H9 (cell line): ENCODE results near the gene SNAP47. TPM values are rescaled to one million over a fixed set of nuclear protein-coding genes. Genes with fewer than 3 reads are reported as not detected.

Source experiments
- DNase-seq: peaks from one replicate; pipeline ENCODE4 v3.0.0-alpha.2; 2017
- H2AFZ ChIP-seq: one replicate; pipeline ENCODE4 v1.6.1; 2013; ENCODE audit warnings: mild to moderate bottlenecking, low read length, control low read depth, moderate library complexity
- H2AK5ac ChIP-seq: 2 replicates; pipeline ENCODE4 v1.6.1; 2013; ENCODE audit warnings: low read length, control low read depth, mixed read lengths; ENCODE audit not compliant: insufficient read length
- H2BK120ac ChIP-seq: one replicate; pipeline ENCODE4 v1.6.1; 2013; ENCODE audit warnings: low read depth, mild to moderate bottlenecking, low read length, control low read depth, inconsistent platforms; ENCODE audit not compliant: poor library complexity, severe bottlenecking
- H2BK12ac ChIP-seq: 2 replicates; pipeline ENCODE4 v1.6.1; 2013; ENCODE audit warnings: low read length, control low read depth, mixed read lengths, low read depth; ENCODE audit not compliant: insufficient read length
- H2BK15ac ChIP-seq: 2 replicates; pipeline ENCODE4 v1.6.1; 2013; ENCODE audit warnings: low read depth, low read length, control low read depth
- H2BK20ac ChIP-seq: one replicate; pipeline ENCODE4 v1.6.1; 2013; ENCODE audit warnings: low read depth, mild to moderate bottlenecking, low read length, control low read depth, inconsistent platforms; ENCODE audit not compliant: poor library complexity, severe bottlenecking
- H2BK5ac ChIP-seq: 2 replicates; pipeline ENCODE4 v1.6.1; 2013; ENCODE audit warnings: low read length, control low read depth, mixed read lengths; ENCODE audit not compliant: insufficient read length
- H3K14ac ChIP-seq: 2 replicates; pipeline ENCODE4 v1.6.1; 2013; ENCODE audit warnings: low read length, control low read depth; ENCODE audit not compliant: insufficient read depth
- H3K18ac ChIP-seq: 2 replicates; pipeline ENCODE4 v1.6.1; 2013; ENCODE audit warnings: low read depth, mild to moderate bottlenecking, mixed read lengths, low read length, control low read depth; ENCODE audit not compliant: insufficient read length
- H3K23ac ChIP-seq: 2 replicates; pipeline ENCODE4 v1.6.1; 2013; ENCODE audit warnings: low read length, control low read depth, mixed read lengths, low read depth; ENCODE audit not compliant: insufficient read length
- H3K23me2 ChIP-seq: 2 replicates; pipeline ENCODE4 v1.6.1; 2013; ENCODE audit warnings: low read depth, mild to moderate bottlenecking, mixed read lengths, low read length, control low read depth; ENCODE audit not compliant: insufficient read length, poor library complexity, severe bottlenecking
- H3K27ac ChIP-seq: 2 replicates; pipeline ENCODE4 v1.5.1; 2013; ENCODE audit warnings: low read length, control low read depth, mixed read lengths, low read depth; ENCODE audit not compliant: insufficient read length
- H3K27me3 ChIP-seq: 2 replicates; pipeline ENCODE4 v1.6.1; 2013; ENCODE audit warnings: low read length, control low read depth, inconsistent platforms; ENCODE audit not compliant: insufficient read depth
- H3K4ac ChIP-seq: 2 replicates; pipeline ENCODE4 v1.6.1; 2013; ENCODE audit warnings: low read depth, mild to moderate bottlenecking, control low read depth, inconsistent platforms, low read length, moderate library complexity
- H3K4me1 ChIP-seq: 2 replicates; pipeline ENCODE4 v1.6.1; 2013; ENCODE audit warnings: low read length, control low read depth, inconsistent platforms; ENCODE audit not compliant: insufficient read depth
- H3K4me2 ChIP-seq: 2 replicates; pipeline ENCODE4 v1.6.1; 2013; ENCODE audit warnings: low read length, control low read depth, mixed read lengths; ENCODE audit not compliant: insufficient read length, insufficient read depth
- H3K56ac ChIP-seq: 2 replicates; pipeline ENCODE4 v1.6.1; 2013; ENCODE audit warnings: low read depth, mild to moderate bottlenecking, mixed read lengths, low read length, control low read depth; ENCODE audit not compliant: insufficient read length
- H3K79me1 ChIP-seq: 2 replicates; pipeline ENCODE4 v1.6.1; 2013; ENCODE audit warnings: low read depth, mild to moderate bottlenecking, moderate library complexity, low read length, control low read depth, inconsistent platforms; ENCODE audit not compliant: insufficient read depth, poor library complexity, severe bottlenecking
- H3K79me2 ChIP-seq: 2 replicates; pipeline ENCODE4 v1.6.1; 2013; ENCODE audit warnings: low read length, control low read depth, inconsistent platforms; ENCODE audit not compliant: insufficient read depth
- H3K9ac ChIP-seq: 2 replicates; pipeline ENCODE4 v1.6.1; 2013; ENCODE audit warnings: low read length, control low read depth, mixed read lengths; ENCODE audit not compliant: insufficient read length; ENCODE audit errors: extremely low read depth
- H3K9me3 ChIP-seq: one replicate; pipeline ENCODE4 v1.6.1; 2013; ENCODE audit warnings: low read depth, low read length, inconsistent platforms; ENCODE audit not compliant: control insufficient read depth
- H3T11ph ChIP-seq: one replicate; pipeline ENCODE4 v1.6.1; 2013; ENCODE audit warnings: mild to moderate bottlenecking, low read length, control low read depth, inconsistent platforms
- H4K20me1 ChIP-seq: one replicate; pipeline ENCODE4 v1.6.1; 2013; ENCODE audit not compliant: control insufficient read depth, insufficient read length, insufficient read depth
- H4K5ac ChIP-seq: 2 replicates; pipeline ENCODE4 v1.6.1; 2013; ENCODE audit warnings: low read depth, mild to moderate bottlenecking, mixed read lengths, low read length, control low read depth; ENCODE audit not compliant: insufficient read length
- H4K8ac ChIP-seq: replicated peaks from 2 replicates; pipeline ENCODE4 v1.6.1; 2013; ENCODE audit warnings: low read length, control low read depth, mixed read lengths, low read depth; ENCODE audit not compliant: insufficient read length
- H4K91ac ChIP-seq: 2 replicates; pipeline ENCODE4 v1.6.1; 2013; ENCODE audit warnings: low read depth, mild to moderate bottlenecking, moderate library complexity, mixed read lengths, low read length, control low read depth; ENCODE audit not compliant: insufficient read length
- H3K27ac Mint-ChIP-seq, 3 experiments: 2 replicates in 2 of 3; 3 replicates in 1 of 3; pipeline ENCODE4 v1.8.0; 2020 to 2021; ENCODE audit warnings: mixed read lengths in 3 of 3, mild to moderate bottlenecking in 1 of 3, moderate library complexity in 1 of 3
- H3K27me3 Mint-ChIP-seq: 2 replicates; pipeline ENCODE4 v1.8.0; 2021; ENCODE audit warnings: low read depth, mild to moderate bottlenecking, moderate library complexity, mixed read lengths
- H3K36me3 Mint-ChIP-seq, 3 experiments: 2 replicates in 2 of 3; 3 replicates in 1 of 3; pipeline ENCODE4 v1.8.0; 2020 to 2021; ENCODE audit warnings: low read depth in 3 of 3, mixed read lengths in 3 of 3; ENCODE audit not compliant: insufficient read depth in 1 of 3
- H3K4me1 Mint-ChIP-seq, 2 experiments: 2 replicates each; pipeline ENCODE4 v1.8.0; 2020; ENCODE audit warnings: mixed read lengths in 2 of 2
- H3K4me3 Mint-ChIP-seq, 2 experiments: 2 replicates in 1 of 2; 3 replicates in 1 of 2; pipeline ENCODE4 v1.8.0; 2020 to 2021; ENCODE audit warnings: mild to moderate bottlenecking in 2 of 2, mixed read lengths in 2 of 2, moderate library complexity in 1 of 2
- H3K9me3 Mint-ChIP-seq, 2 experiments: 2 replicates in 1 of 2; 3 replicates in 1 of 2; pipeline ENCODE4 v1.8.0; 2020; ENCODE audit warnings: mild to moderate bottlenecking in 2 of 2, mixed read lengths in 2 of 2, moderate library complexity in 1 of 2
- WGBS: extraction: QIAGEN DNeasy Blood & Tissue Kit; methylation state at CpG from one replicate; pipeline ENCODE4 v1.1.7; 2013; ENCODE audit warnings: missing lambda C conversion rate, low lambda C conversion rate, mixed read lengths; ENCODE audit not compliant: insufficient read length; ENCODE audit errors: extremely low coverage; 5-methylcytosine and 5-hydroxymethylcytosine counted together
- total RNA-seq: library from RNA; stranded (reverse); gene quantifications from 2 replicates; pipeline ENCODE4 v1.2.1, GENCODE V29; 2021
- TF ChIP-seq, protein P1 (sequence below): fragments of 200-600 bp; sonication (generic); conservative IDR thresholded peaks from 3 replicates; pipeline ENCODE4 v1.8.0; 2021; ENCODE audit warnings: antibody characterized with exemption, mild to moderate bottlenecking

SNAP47 gene
- total RNA-seq, 1 experiment from 2014 or later, result 44.1 TPM

DNA sequence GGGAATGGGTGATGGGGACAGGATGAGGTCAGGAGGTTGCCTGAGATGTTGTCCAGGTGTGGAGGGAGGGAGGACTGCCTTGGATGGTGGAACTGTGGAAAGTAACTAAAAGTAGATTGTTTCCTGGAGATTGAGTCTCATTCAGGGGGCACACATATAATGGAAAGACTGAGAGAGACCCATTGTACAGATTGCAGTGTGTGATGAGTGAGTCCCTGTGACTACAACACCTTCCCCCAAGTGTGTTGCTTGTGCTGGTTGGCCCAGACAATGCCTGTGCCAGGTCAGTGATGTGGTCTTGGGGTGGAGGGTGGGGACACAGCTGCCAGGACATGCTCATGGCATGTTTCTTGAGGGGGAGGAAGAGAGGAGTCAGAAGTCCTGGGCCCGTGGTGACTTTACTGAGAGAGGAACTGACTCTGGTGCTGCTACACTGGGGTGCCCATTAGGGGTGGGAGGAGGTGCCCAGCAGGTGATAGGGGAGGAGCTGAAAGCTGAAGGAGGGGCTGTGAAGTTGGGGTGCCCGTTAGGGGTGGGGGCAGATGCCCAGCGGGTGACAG is 5.2 kb downstream of the SNAP47 start:
- no peaks in the 10 kb centered on the region for H3K9me3 ChIP-seq
- H3K4ac ChIP-seq, result no peak overlapping the region
- H2AK5ac ChIP-seq, result no peak overlapping the region
- no peak overlapping the region for H3K18ac ChIP-seq
- peaks cover 7% of the 10 kb centered on the region for H3K23me2 ChIP-seq
- peaks cover 15% of the 10 kb centered on the region; the same call in 1 of the 2 replicates for H3K79me2 ChIP-seq
- no peak overlapping the region for H2AFZ ChIP-seq
- no peak overlapping the region for H4K91ac ChIP-seq
- peaks cover 4 to 8% (median 6%) of the 10 kb centered on the region in 3 experiments; a peak in 5 of 7 replicates for H3K36me3 Mint-ChIP-seq
- H3K4me1 ChIP-seq, result peaks cover 3% of the 10 kb centered on the region; the same call in 1 of the 2 replicates
- no peak overlapping the region for H3T11ph ChIP-seq
- peaks cover 3% of the 10 kb centered on the region for H4K20me1 ChIP-seq
- peak overlapping the region in 1 of 3 experiments; percentile 81; a peak in 4 of 7 replicates for H3K27ac Mint-ChIP-seq
- H2BK20ac ChIP-seq, result no peak overlapping the region
- TF ChIP-seq, protein P1, sequence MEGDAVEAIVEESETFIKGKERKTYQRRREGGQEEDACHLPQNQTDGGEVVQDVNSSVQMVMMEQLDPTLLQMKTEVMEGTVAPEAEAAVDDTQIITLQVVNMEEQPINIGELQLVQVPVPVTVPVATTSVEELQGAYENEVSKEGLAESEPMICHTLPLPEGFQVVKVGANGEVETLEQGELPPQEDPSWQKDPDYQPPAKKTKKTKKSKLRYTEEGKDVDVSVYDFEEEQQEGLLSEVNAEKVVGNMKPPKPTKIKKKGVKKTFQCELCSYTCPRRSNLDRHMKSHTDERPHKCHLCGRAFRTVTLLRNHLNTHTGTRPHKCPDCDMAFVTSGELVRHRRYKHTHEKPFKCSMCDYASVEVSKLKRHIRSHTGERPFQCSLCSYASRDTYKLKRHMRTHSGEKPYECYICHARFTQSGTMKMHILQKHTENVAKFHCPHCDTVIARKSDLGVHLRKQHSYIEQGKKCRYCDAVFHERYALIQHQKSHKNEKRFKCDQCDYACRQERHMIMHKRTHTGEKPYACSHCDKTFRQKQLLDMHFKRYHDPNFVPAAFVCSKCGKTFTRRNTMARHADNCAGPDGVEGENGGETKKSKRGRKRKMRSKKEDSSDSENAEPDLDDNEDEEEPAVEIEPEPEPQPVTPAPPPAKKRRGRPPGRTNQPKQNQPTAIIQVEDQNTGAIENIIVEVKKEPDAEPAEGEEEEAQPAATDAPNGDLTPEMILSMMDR, result no peak
- no peak overlapping the region for H4K5ac ChIP-seq
- no peak for DNase-seq
- H3K27ac ChIP-seq, result no peak overlapping the region
- peaks cover 8% of the 10 kb centered on the region for H3K79me1 ChIP-seq
- peaks cover 16 to 22% of the 10 kb centered on the region in 2 experiments for H3K4me1 Mint-ChIP-seq
- no peak overlapping the region for H3K56ac ChIP-seq
- no peaks in the 10 kb centered on the region for H3K9me3 Mint-ChIP-seq
- H3K4me3 Mint-ChIP-seq, result no peak overlapping the region
- H3K27me3 Mint-ChIP-seq, result no peaks in the 10 kb centered on the region
- no CpG with 5 or more reads among the region's 3 CpGs for WGBS
- no peak overlapping the region for H2BK5ac ChIP-seq
- H2BK12ac ChIP-seq, result no peak overlapping the region
- no peak overlapping the region for H3K4me2 ChIP-seq
- H3K27me3 ChIP-seq, result no peaks in the 10 kb centered on the region
- no peak overlapping the region for H2BK120ac ChIP-seq
- no peak overlapping the region for H2BK15ac ChIP-seq
- H3K14ac ChIP-seq, result no peak overlapping the region
- H4K8ac ChIP-seq, result no peak overlapping the region
- H3K23ac ChIP-seq, result no peak overlapping the region
- no peak overlapping the region for H3K9ac ChIP-seq
